K562 (cell line): Measurements from ENCODE around the gene WBP1. TPM values are rescaled to one million over a fixed set of nuclear protein-coding genes. Genes with fewer than 3 reads are reported as not detected.

Experiments used
- ATAC-seq: fragments of 200-7000 bp; cut with Tn5 transposase; 3 replicates; pipeline ENCODE4 v1.9.1; 2020; ENCODE audit warnings: moderate library complexity
- BruUV-seq: library from RNA; stranded (reverse); fragments of 400-500 nt; replicated peaks from 2 replicates; lab custom pipeline; 2021; lab: Mats Ljungman, UMichigan
- CTCF ChIA-PET: fragments of 300-600 bp; formaldehyde crosslinking; extraction: SDS; loops from one replicate; lab custom pipeline; 2021; ENCODE audit warnings: low intra/inter-chr PET ratio; lab: Yijun Ruan, JAX
- POLR2A ChIA-PET: fragments of 300-600, 350-650 bp; sonication (Branson Sonifier 250); formaldehyde crosslinking; extraction: SDS; loops from one replicate; lab custom pipeline; 2021; ENCODE audit warnings: antibody characterized with exemption, inconsistent platforms; lab: Yijun Ruan, JAX
- DNase-seq, 4 experiments: peaks; one replicate each; pipeline versions ENCODE4 v3.0.0 to v3.0.0-alpha.2; 2011 to 2018; ENCODE audit warnings: low spot score in 3 of 4, mixed read lengths in 3 of 4; ENCODE audit errors: extremely low read depth in 1 of 4
- FAIRE-seq: peaks from 2 replicates; lab custom pipeline; 2011; peaks lifted over from hg19 to GRCh38; lab: Jason Lieb, UNC
- H2AFZ ChIP-seq: 2 replicates; pipeline ENCODE4 v1.6.0; 2011; ENCODE audit warnings: low read depth, low read length, control low read depth, inconsistent platforms
- H3K27ac ChIP-seq: fragments of 200-600 bp; 3 replicates; pipeline ENCODE4 v1.8.0; 2011; ENCODE audit warnings: low read depth, mild to moderate bottlenecking, control low read depth, inconsistent platforms, low read length, moderate library complexity, mixed read lengths; ENCODE audit errors: extremely low read depth
- H3K27me3 ChIP-seq, 2 experiments: fragments of 300-600 bp in 1 of 2; 2 replicates in 1 of 2; 3 replicates in 1 of 2; pipeline versions ENCODE4 v1.6.0 to v1.8.0; 2011; ENCODE audit warnings: inconsistent platforms in 2 of 2, low read length in 2 of 2, mild to moderate bottlenecking in 1 of 2, mixed read lengths in 1 of 2, moderate library complexity in 1 of 2; ENCODE audit not compliant: control insufficient read depth in 2 of 2, insufficient read depth in 2 of 2
- H3K36me3 ChIP-seq: fragments of 300-600 bp; 3 replicates; pipeline ENCODE4 v1.8.0; 2011; ENCODE audit warnings: mild to moderate bottlenecking, low read length, inconsistent platforms; ENCODE audit not compliant: control insufficient read depth, insufficient read depth
- H3K4me1 ChIP-seq, 2 experiments: fragments of 200-600 bp in 1 of 2; replicated peaks in 1 of 2; 2 replicates in 1 of 2; 3 replicates in 1 of 2; pipeline versions ENCODE4 v1.5.1 to v1.8.0; 2011; ENCODE audit warnings: inconsistent platforms in 2 of 2, low read length in 2 of 2, mild to moderate bottlenecking in 1 of 2, mixed read lengths in 1 of 2, moderate library complexity in 1 of 2; ENCODE audit not compliant: control insufficient read depth in 2 of 2, insufficient read depth in 2 of 2
- H3K4me2 ChIP-seq: 2 replicates; pipeline ENCODE4 v1.6.1; 2011; ENCODE audit warnings: low read length, control low read depth, inconsistent platforms, mixed read lengths; ENCODE audit not compliant: insufficient read depth
- H3K4me3 ChIP-seq: fragments of 200-600 bp; sonication (generic), shearing (Covaris generic); 2 replicates; pipeline ENCODE4 v1.5.1; 2016; ENCODE audit warnings: control low read depth, inconsistent platforms
- H3K79me2 ChIP-seq: fragments of 200-600 bp; 3 replicates; pipeline ENCODE4 v1.8.0; 2011; ENCODE audit warnings: low read length, inconsistent platforms; ENCODE audit not compliant: control insufficient read depth, insufficient read depth
- H3K9ac ChIP-seq, 2 experiments: 2 replicates each; pipeline versions ENCODE4 v1.6.0 to v1.6.1; 2011; ENCODE audit warnings: low read depth in 2 of 2, low read length in 2 of 2, control low read depth in 1 of 2, inconsistent platforms in 1 of 2, mild to moderate bottlenecking in 1 of 2, mixed read lengths in 1 of 2; ENCODE audit not compliant: insufficient read depth in 1 of 2
- H3K9me1 ChIP-seq: one replicate; pipeline ENCODE4 v1.6.0; 2011; ENCODE audit warnings: inconsistent platforms, mild to moderate bottlenecking, low read length, moderate library complexity; ENCODE audit not compliant: control insufficient read depth, insufficient read depth
- H3K9me3 ChIP-seq: replicated peaks from 2 replicates; pipeline ENCODE4 v1.5.1; 2011; ENCODE audit warnings: low read depth, low read length, inconsistent platforms; ENCODE audit not compliant: control insufficient read depth, insufficient read depth
- H4K20me1 ChIP-seq: replicated peaks from 2 replicates; pipeline ENCODE4 v1.6.1; 2011; ENCODE audit warnings: low read length, inconsistent platforms, mixed read lengths; ENCODE audit not compliant: control insufficient read depth, insufficient read depth
- CHCHD3 ChIP-seq: fragments of 250-450 bp; sonication (Bioruptor Pico); IDR thresholded peaks from 2 replicates; pipeline ENCODE4 v2.1.2; 2022; ENCODE audit warnings: mild to moderate bottlenecking
- FOXO4 ChIP-seq: fragments of 450-650 bp; formaldehyde crosslinking; IDR thresholded peaks from 2 replicates; pipeline ENCODE4 v1.4.0; 2020; ENCODE audit warnings: mild to moderate bottlenecking, moderate library complexity
- HMGN3 ChIP-seq: IDR thresholded peaks from 2 replicates; pipeline ENCODE4 v1.6.1; 2011; ENCODE audit warnings: borderline replicate concordance, low read depth, mild to moderate bottlenecking, mixed read lengths, low read length; ENCODE audit not compliant: insufficient read length; ENCODE audit errors: extremely low read depth
- KHSRP ChIP-seq: fragments of 450-650 bp; IDR thresholded peaks from 2 replicates; pipeline ENCODE4 v1.6.1; 2017
- MAFK ChIP-seq: IDR thresholded peaks from 2 replicates; pipeline ENCODE4 v1.6.1; 2011; ENCODE audit warnings: low read length, improper control_type of control experiment
- MLLT1 ChIP-seq, 2 experiments: fragments of 450-650 bp; IDR thresholded peaks; 2 replicates each; pipeline ENCODE4 v1.6.1; 2016
- NRF1 ChIP-seq, 2 experiments: fragments of 450-650 bp; IDR thresholded peaks in 1 of 2; conservative IDR thresholded peaks in 1 of 2; 2 replicates each; pipeline ENCODE4 v1.6.1; 2014; ENCODE audit warnings: mild to moderate bottlenecking in 2 of 2
- SIX5 ChIP-seq, 2 experiments: IDR thresholded peaks; 2 replicates each; pipeline ENCODE4 v1.6.1; 2011; ENCODE audit warnings: low read length in 2 of 2, borderline replicate concordance in 1 of 2, low read depth in 1 of 2, mild to moderate bottlenecking in 1 of 2, moderate library complexity in 1 of 2; ENCODE audit not compliant: insufficient read depth in 1 of 2
- SRSF9 ChIP-seq: fragments of 200-400 bp; formaldehyde crosslinking; IDR thresholded peaks from 2 replicates; pipeline ENCODE4 v1.6.1; 2017; ENCODE audit warnings: low read depth, low read length, borderline replicate concordance
- TEAD4 ChIP-seq, 2 experiments: sonication (generic) in 1 of 2; formaldehyde crosslinking in 1 of 2; IDR thresholded peaks; 2 replicates each; pipeline versions ENCODE4 v1.6.1 to v1.8.0; 2012 to 2022; ENCODE audit warnings: borderline replicate concordance in 1 of 2, inconsistent platforms in 1 of 2, low read length in 1 of 2, mild to moderate bottlenecking in 1 of 2, missing genetic modification reagents in 1 of 2
- USF2 ChIP-seq: sonication (generic); formaldehyde crosslinking; IDR thresholded peaks from 2 replicates; pipeline ENCODE4 v1.5.0; 2020; ENCODE audit warnings: missing genetic modification reagents
- YBX1 ChIP-seq: fragments of 450-650 bp; IDR thresholded peaks from 2 replicates; pipeline ENCODE4 v1.7.1; 2016; ENCODE audit warnings: mild to moderate bottlenecking
- ZKSCAN8 ChIP-seq: fragments of 200-800 bp; sonication (Bioruptor generic); IDR thresholded peaks from 2 replicates; pipeline ENCODE4 v1.6.1; 2016; ENCODE audit warnings: missing genetic modification characterization, missing compliant biosample characterization
- ZNF274 ChIP-seq: IDR thresholded peaks from 2 replicates; pipeline ENCODE4 v1.6.1; 2011; ENCODE audit warnings: low read depth, mild to moderate bottlenecking, low read length, moderate library complexity, borderline replicate concordance
- ZNF668 ChIP-seq: fragments of 250-450 bp; sonication (Bioruptor Pico); IDR thresholded peaks from 2 replicates; pipeline ENCODE4 v1.8.0; 2022; ENCODE audit warnings: mild to moderate bottlenecking, inconsistent platforms
- ZNF699 ChIP-seq: fragments of 250-450 bp; sonication (Bioruptor Pico); IDR thresholded peaks from 2 replicates; pipeline ENCODE4 v1.8.0; 2021; ENCODE audit warnings: mild to moderate bottlenecking, moderate library complexity; ENCODE audit not compliant: insufficient replicate concordance
- ZSCAN32 ChIP-seq: fragments of 450-650 bp; formaldehyde crosslinking; IDR thresholded peaks from 2 replicates; pipeline ENCODE4 v1.4.0; 2020; ENCODE audit warnings: mild to moderate bottlenecking, moderate library complexity
- WGBS: fragments of 100-300 bp; shearing (Covaris generic); methylation state at CpG from one replicate; pipeline ENCODE4 v1.1.6; 2016; ENCODE audit warnings: low coverage, mixed read lengths; ENCODE audit not compliant: insufficient coverage; ENCODE audit errors: missing lambda C conversion rate; 5-methylcytosine and 5-hydroxymethylcytosine counted together
- in situ Hi-C: fragments of 300-500 bp; cut with MboI; formaldehyde crosslinking; loops from 4 replicates; pipeline ENCODE4 v1.15.0; 2018; ENCODE audit warnings: inconsistent platforms, mixed read lengths
- intact Hi-C: fragments of 100-400 bp; cut with micrococcal nuclease; formaldehyde crosslinking; loops from 2 replicates; pipeline ENCODE4 v1.14.2; 2022
- polyA plus RNA-seq, 8 experiments: library from polyadenylated mRNA; depleted of rRNA in 4 of 8; stranded (reverse) in 5 of 8; unstranded in 3 of 8; fragments of >200 nt; fragmentation: Nextera tagmentation in 2 of 8; fragmentation: Illumina TruSeq in 1 of 8; extraction: Ambion mirVana in 2 of 8; extraction: Trizol in 1 of 8; gene quantifications; 2 replicates each; pipeline versions ENCODE4 v1.2.1 to v1.2.3, GENCODE V29; 2011 to 2014; ENCODE audit warnings: inconsistent platforms in 1 of 8, missing spikeins in 1 of 8
- total RNA-seq, 7 experiments: library from RNA; depleted of rRNA in 6 of 7; stranded (reverse); fragments of >200 nt in 6 of 7; fragmentation: Illumina TruSeq in 2 of 7; extraction: Trizol in 2 of 7; gene quantifications; 2 replicates each; pipeline versions ENCODE4 v1.2.1 to v1.2.3, GENCODE V29; 2011 to 2021; ENCODE audit warnings: low replicate concordance in 1 of 7

WBP1 gene
- total and polyA plus RNA-seq, 9 of the 15 experiments (the other 6 are each of a cell fraction or from before 2014, with no cell fraction given), result 1.9 to 27.7 (median 14.2) TPM

- Histone ChIP-seq H3K9me1 (no peaks in the 10 kb centered on the region), H3K9me3 (no peaks in the 10 kb centered on the region), H3K4me1 (peaks cover 9 to 27% of the 10 kb centered on the region in 2 experiments), H3K9ac (peak within 1 kb of the TSS; percentile 59 to 91), H3K79me2 (peaks cover 10% of the 10 kb centered on the region; the same call in 1 of the 3 replicates), H3K36me3 (0 out of 3 replicates have a peak, but pooled peaks cover 10% of the 10 kb centered on the region), H3K27me3 (no peaks in the 10 kb centered on the region), H3K4me2 (peak within 1 kb of the TSS; percentile 84), H3K4me3 (peak within 1 kb of the TSS; percentile 68), H2AFZ (peak within 1 kb of the TSS; percentile 94), H4K20me1 (no peaks in the 10 kb centered on the region), H3K27ac (peak within 1 kb of the TSS; percentile 64)
- FAIRE-seq (peak; percentile 99), DNase-seq (peak; percentile 84 to 98 (median 88)), ATAC-seq (peak; percentile 82)
- BruUV-seq, result TSS peak; percentile 66
- 2% methylated on average over 40 of the region's 40 CpGs for WGBS
- POLR2A ChIA-PET, result interaction anchor here (0.6 to 1.3 kb wide), 9 partner anchors 9 to 78 kb away, joined by 3 to 7 read pairs (median 4); partner anchors contain the start of genes CCDC142, MOGS and TTC31
- in situ Hi-C loops (no loop called here), intact Hi-C loops (loop anchor here (1.0 to 2.0 kb wide), 2 partner anchors 28 to 74 kb away; partner anchors contain the start of genes AUP1, CCDC142, HTRA2 and TTC31)
- CTCF ChIA-PET, result interaction anchor here (0.6 kb wide), 1 partner anchor 28 kb away, joined by 3 read pairs; the partner anchor contains the start of genes CCDC142 and TTC31
- TF ChIP-seq KHSRP, result no peak
- no peak for TF ChIP-seq SRSF9
- no peak for TF ChIP-seq ZNF668 (CRISPR knock-in tag)
- TF ChIP-seq FOXO4 (CRISPR knock-in tag), result no peak
- peak; percentile 85 to 93 for TF ChIP-seq SIX5 (IDR thresholded peaks at IDR 0.05; ENCODE audit: borderline replicate concordance in 1 of 2, insufficient read depth in 1 of 2, low read depth in 1 of 2, low read length in 2 of 2)
- TF ChIP-seq MLLT1 (IDR thresholded peaks at IDR 0.05), result no peak
- no peak for TF ChIP-seq USF2 (CRISPR knock-in tag)
- no peak; the same call in 1 of the 2 replicates for TF ChIP-seq ZKSCAN8 (CRISPR knock-in tag)
- TF ChIP-seq NRF1 (conservative IDR thresholded peaks at IDR 0.05 in 1 of 2, IDR thresholded peaks at IDR 0.05 in 1 of 2), result peak; percentile 45 to 54; a peak in 3 of 4 replicates
- no peak for TF ChIP-seq ZSCAN32 (CRISPR knock-in tag)
- no peak for TF ChIP-seq YBX1
- no peak for TF ChIP-seq CHCHD3 (CRISPR knock-in tag)
- TF ChIP-seq ZNF274, result no peak
- TF ChIP-seq MAFK, result peak; percentile 59; the same call in 1 of the 2 replicates
- TF ChIP-seq HMGN3, result no peak
- TF ChIP-seq ZNF699 (CRISPR knock-in tag), result no peak
- peak; percentile 61 for TF ChIP-seq TEAD4 (IDR thresholded peaks at IDR 0.05; ENCODE audit: low read length)
- TF ChIP-seq TEAD4 (CRISPR knock-in tag; IDR thresholded peaks at IDR 0.05; ENCODE audit: borderline replicate concordance), result no peak
Observed at GRCh38 chr2:74454654-74455511, 3.4 kb upstream of the WBP1 start, which contains the start of gene INO80B. Gene INO80B, plus strand, starts transcription at chr2:74455087. Its CDS starts 30 bp downstream, at chr2:74455117.
